ENCODE measurements around the gene PLXNA4. TPM values are rescaled to one million over a fixed set of nuclear protein-coding genes. Genes with fewer than 3 reads are reported as not detected.

The PLXNA4 gene
- total RNA-seq, 2 donors from 2014 or later, result 12.2 to 27.7 TPM

GRCh38 chr7:132377703-132378584, 198.3 kb downstream of the PLXNA4 start:
- peak overlapping the region in 1 of 2 donors; percentile 35 for H3K27ac ChIP-seq
- H3K9me3 ChIP-seq, result no peaks in the 10 kb centered on the region
- ATAC-seq (ENCODE audit: insufficient number of reproducible peaks, low FRiP score, low read depth), result no peak
- H3K4me1 ChIP-seq (ENCODE audit: control insufficient read depth in 1 of 2, low read depth in 2 of 2), result peaks cover 4 to 63% of the 10 kb centered on the region in 2 donors
- no peaks in the 10 kb centered on the region for H3K36me3 ChIP-seq
- H3K4me3 ChIP-seq, result no peak overlapping the region
- no peak for DNase-seq (ENCODE audit: low spot score)
- H3K27me3 ChIP-seq (replicated peaks; ENCODE audit: insufficient read depth), result no peaks in the 10 kb centered on the region
- no peak for TF ChIP-seq CTCF (IDR thresholded peaks at IDR 0.05)

GRCh38 chr7:132377015-132377414, 199.3 kb downstream of the PLXNA4 start:
- no peak for DNase-seq (ENCODE audit: low spot score)
- Histone ChIP-seq H3K9me3 (no peaks in the 10 kb centered on the region), H3K36me3 (no peaks in the 10 kb centered on the region), H3K4me1 (ENCODE audit: control insufficient read depth in 1 of 2, low read depth in 2 of 2) (peaks cover 4 to 58% of the 10 kb centered on the region in 2 donors), H3K27me3 (replicated peaks; ENCODE audit: insufficient read depth) (no peaks in the 10 kb centered on the region), H3K27ac (peak overlapping the region; percentile 15 to 40), H3K4me3 (no peak overlapping the region)
- no peak for ATAC-seq (ENCODE audit: insufficient number of reproducible peaks, low FRiP score, low read depth)
- no peak for TF ChIP-seq CTCF (IDR thresholded peaks at IDR 0.05)

- H3K36me3 ChIP-seq, result no peaks in the 10 kb centered on the region
- peak overlapping the region; percentile 15 to 40 for H3K27ac ChIP-seq
- peaks cover 4 to 53% of the 10 kb centered on the region in 2 donors for H3K4me1 ChIP-seq (ENCODE audit: control insufficient read depth in 1 of 2, low read depth in 2 of 2)
- H3K27me3 ChIP-seq (replicated peaks; ENCODE audit: insufficient read depth), result no peaks in the 10 kb centered on the region
- no peak overlapping the region for H3K4me3 ChIP-seq
- no peak for TF ChIP-seq CTCF (IDR thresholded peaks at IDR 0.05)
- no peak for ATAC-seq (ENCODE audit: insufficient number of reproducible peaks, low FRiP score, low read depth)
- no peaks in the 10 kb centered on the region for H3K9me3 ChIP-seq
- DNase-seq (ENCODE audit: low spot score), result no peak
Observed at GRCh38 chr7:132376361-132377013, 199.8 kb downstream of the PLXNA4 start.

GRCh38 chr7:132373879-132374278, 202.4 kb downstream of the PLXNA4 start:
- ATAC-seq (ENCODE audit: insufficient number of reproducible peaks, low FRiP score, low read depth) (no peak), DNase-seq (ENCODE audit: low spot score) (no peak)
- TF ChIP-seq CTCF (IDR thresholded peaks at IDR 0.05), result no peak
- no peak overlapping the region for H3K27ac ChIP-seq
- no peak overlapping the region for H3K4me3 ChIP-seq
- peaks cover 0 to 33% of the 10 kb centered on the region in 2 donors for H3K4me1 ChIP-seq (ENCODE audit: control insufficient read depth in 1 of 2, low read depth in 2 of 2)
- H3K36me3 ChIP-seq, result no peaks in the 10 kb centered on the region
- no peaks in the 10 kb centered on the region for H3K27me3 ChIP-seq (replicated peaks; ENCODE audit: insufficient read depth)
- H3K9me3 ChIP-seq, result no peaks in the 10 kb centered on the region

GRCh38 chr7:132373041-132373440, 203.2 kb downstream of the PLXNA4 start:
- Histone ChIP-seq H3K27me3 (replicated peaks; ENCODE audit: insufficient read depth) (no peaks in the 10 kb centered on the region), H3K27ac (no peak overlapping the region), H3K4me3 (no peak overlapping the region), H3K36me3 (no peaks in the 10 kb centered on the region), H3K4me1 (ENCODE audit: control insufficient read depth in 1 of 2, low read depth in 2 of 2) (peaks cover 0 to 29% of the 10 kb centered on the region in 2 donors), H3K9me3 (no peaks in the 10 kb centered on the region)
- no peak for TF ChIP-seq CTCF (IDR thresholded peaks at IDR 0.05)
- no peak for ATAC-seq (ENCODE audit: insufficient number of reproducible peaks, low FRiP score, low read depth)
- DNase-seq (ENCODE audit: low spot score), result no peak

Measured in thoracic aorta (tissue), 2 donors.